GM12878 (cell line): ENCODE results near the gene RASAL2. TPM values are rescaled to one million over a fixed set of nuclear protein-coding genes. Genes with fewer than 3 reads are reported as not detected.

Source experiments
- ATAC-seq: fragments of 200-7000 bp; cut with Tn5 transposase; 3 replicates; pipeline ENCODE4 v1.9.1; 2020; ENCODE audit warnings: mild to moderate bottlenecking, moderate library complexity
- BruUV-seq: library from RNA; stranded (reverse); fragments of 400-500 nt; replicated peaks from 2 replicates; lab custom pipeline; 2021; lab: Mats Ljungman, UMichigan
- CTCF ChIA-PET: fragments of 300-600 bp; sonication (Branson Sonifier 250); formaldehyde crosslinking; extraction: SDS; loops from one replicate; lab custom pipeline; 2021; ENCODE audit warnings: inconsistent platforms; lab: Yijun Ruan, JAX
- POLR2A ChIA-PET: fragments of 350-600 bp; formaldehyde crosslinking; extraction: SDS; loops from one replicate; lab custom pipeline; 2021; ENCODE audit warnings: inconsistent platforms; lab: Charles Lee
- RAD21 ChIA-PET: fragments of 300-600 bp; sonication (Branson Sonifier 250); formaldehyde crosslinking; loops from one replicate; lab custom pipeline; 2023; ENCODE audit warnings: antibody characterized with exemption; ENCODE audit not compliant: unreplicated experiment; lab: Charles Lee
- SMC1A ChIA-PET: fragments of 300-600 bp; sonication (Branson Sonifier 250); formaldehyde crosslinking; loops from one replicate; lab custom pipeline; 2023; ENCODE audit not compliant: unreplicated experiment, uncharacterized antibody; lab: Charles Lee
- DNase-seq: peaks from one replicate; pipeline ENCODE4 v3.0.0-alpha.2; 2011; ENCODE audit warnings: low read depth, low spot score
- FAIRE-seq: peaks from 3 replicates; lab custom pipeline; 2011; peaks lifted over from hg19 to GRCh38; lab: Jason Lieb, UNC
- H2AFZ ChIP-seq: 2 replicates; pipeline ENCODE4 v1.6.0; 2011; ENCODE audit warnings: low read depth, low read length, control low read depth; ENCODE audit not compliant: control insufficient read depth
- H3K27ac ChIP-seq: 2 replicates; pipeline ENCODE4 v1.5.1; 2011; ENCODE audit warnings: control low read depth; ENCODE audit not compliant: control insufficient read depth, insufficient read depth
- H3K27me3 ChIP-seq, 2 experiments: replicated peaks in 1 of 2; 2 replicates each; pipeline versions ENCODE4 v1.6.0 to v1.6.1; 2011; ENCODE audit warnings: low read length in 1 of 2; ENCODE audit not compliant: control insufficient read depth in 2 of 2, insufficient read depth in 2 of 2
- H3K36me3 ChIP-seq, 2 experiments: 2 replicates each; pipeline ENCODE4 v1.5.1; 2011; ENCODE audit warnings: low read length in 1 of 2; ENCODE audit not compliant: control insufficient read depth in 2 of 2, insufficient read depth in 2 of 2
- H3K4me1 ChIP-seq: 2 replicates; pipeline ENCODE4 v1.6.1; 2011; ENCODE audit warnings: mild to moderate bottlenecking, low read length, moderate library complexity, mixed read lengths; ENCODE audit not compliant: control insufficient read depth, insufficient read depth
- H3K4me2 ChIP-seq: 2 replicates; pipeline ENCODE4 v1.6.0; 2011; ENCODE audit warnings: control low read depth; ENCODE audit not compliant: control insufficient read depth, insufficient read depth
- H3K4me3 ChIP-seq: fragments of 200-600 bp; sonication (generic); 2 replicates; pipeline ENCODE4 v1.5.1; 2016
- H3K79me2 ChIP-seq: 2 replicates; pipeline ENCODE4 v1.6.0; 2011; ENCODE audit warnings: low read length; ENCODE audit not compliant: control insufficient read depth, insufficient read depth
- H3K9ac ChIP-seq: 2 replicates; pipeline ENCODE4 v1.8.0; 2011; ENCODE audit warnings: low read length, control low read depth, mixed read lengths; ENCODE audit not compliant: control insufficient read depth, insufficient read depth
- H3K9me3 ChIP-seq: replicated peaks from 3 replicates; pipeline ENCODE4 v1.5.1; 2011; ENCODE audit warnings: mild to moderate bottlenecking, low read length; ENCODE audit not compliant: control insufficient read depth, insufficient read depth
- H4K20me1 ChIP-seq: 2 replicates; pipeline ENCODE4 v1.6.0; 2011; ENCODE audit not compliant: control insufficient read depth, insufficient read depth
- MTA3 ChIP-seq: IDR thresholded peaks from 2 replicates; pipeline ENCODE4 v1.6.1; 2012; ENCODE audit warnings: low read length, inconsistent platforms, borderline replicate concordance
- NR2C1 ChIP-seq: fragments of 450-650 bp; IDR thresholded peaks from 2 replicates; pipeline ENCODE4 v1.6.1; 2017; ENCODE audit warnings: antibody characterized with exemption, mild to moderate bottlenecking, moderate library complexity
- NRF1 ChIP-seq: conservative IDR thresholded peaks from 2 replicates; pipeline ENCODE4 v1.6.1; 2011; ENCODE audit warnings: mild to moderate bottlenecking, low read depth, low read length, improper control_type of control experiment
- POU2F2 ChIP-seq: IDR thresholded peaks from 3 replicates; pipeline ENCODE4 v1.6.1; 2011; ENCODE audit warnings: low read depth, mild to moderate bottlenecking, low read length, borderline replicate concordance
- SMC3 ChIP-seq: IDR thresholded peaks from 2 replicates; pipeline ENCODE4 v1.6.1; 2011; ENCODE audit warnings: low read length, improper control_type of control experiment, borderline replicate concordance
- SUZ12 ChIP-seq: fragments of 200-600 bp; sonication (generic); IDR thresholded peaks from one replicate; pipeline ENCODE4 v1.6.1; 2018; ENCODE audit warnings: antibody characterized with exemption, mild to moderate bottlenecking; ENCODE audit not compliant: unreplicated experiment
- ZBTB4 ChIP-seq: fragments of 450-650 bp; formaldehyde crosslinking; IDR thresholded peaks from 2 replicates; pipeline ENCODE4 v1.4.0; 2022; ENCODE audit warnings: mild to moderate bottlenecking, moderate library complexity
- WGBS: methylation state at CpG from one replicate; pipeline ENCODE4 v1.1.6; 2016; ENCODE audit warnings: low lambda C conversion rate; ENCODE audit not compliant: insufficient replicate concordance, insufficient coverage; ENCODE audit errors: missing lambda C conversion rate; 5-methylcytosine and 5-hydroxymethylcytosine counted together
- in situ Hi-C: fragments of 300-500 bp; cut with MboI; formaldehyde crosslinking; loops from 9 replicates; pipeline ENCODE4 v1.14.3; 2018; ENCODE audit warnings: mixed read lengths
- intact Hi-C: fragments of 100-400 bp; cut with micrococcal nuclease; formaldehyde crosslinking; loops from one replicate; pipeline ENCODE4 v1.14.2; 2022; ENCODE audit not compliant: unreplicated experiment
- polyA plus RNA-seq, 11 experiments: library from polyadenylated mRNA; depleted of rRNA in 4 of 11; unstranded in 6 of 11; stranded (reverse) in 5 of 11; fragments of >200 nt; fragmentation: Nextera tagmentation in 4 of 11; fragmentation: Illumina TruSeq in 1 of 11; extraction: Ambion mirVana in 4 of 11; extraction: Trizol in 1 of 11; gene quantifications; 1 replicate in 1 of 11; 2 replicates in 10 of 11; pipeline versions ENCODE4 v1.2.1 to v1.2.3, GENCODE V29; 2011 to 2016; ENCODE audit warnings: inconsistent platforms in 2 of 11, missing spikeins in 2 of 11, low read depth in 1 of 11
- total RNA-seq, 4 experiments: library from RNA; depleted of rRNA in 3 of 4; stranded (reverse); fragments of >200 nt in 3 of 4; fragmentation: Illumina TruSeq in 1 of 4; extraction: Trizol in 1 of 4; gene quantifications; 2 replicates each; pipeline versions ENCODE4 v1.2.1 to v1.2.3, GENCODE V29; 2013 to 2021
- TF ChIP-seq, protein P1 (sequence below): fragments of 450-650 bp; formaldehyde crosslinking; IDR thresholded peaks from 2 replicates; pipeline ENCODE4 v1.5.0; 2022; ENCODE audit warnings: mild to moderate bottlenecking, missing genetic modification characterization
- TF ChIP-seq, protein P2 (sequence below): fragments of 450-650 bp; IDR thresholded peaks from 2 replicates; pipeline ENCODE4 v1.6.1; 2017; ENCODE audit warnings: mild to moderate bottlenecking, moderate library complexity

Gene RASAL2
- total and polyA plus RNA-seq, 10 of the 15 experiments (the other 5 are each of a cell fraction or from before 2014, with no cell fraction given), result 0.02 to 6.9 (median 0.17) TPM; not detected in 1

GRCh38 chr1:178218550-178218949, 124.6 kb downstream of the RASAL2 start:
- 61% methylated on average over 6 of the region's 6 CpGs for WGBS
- DNase-seq (no peak), FAIRE-seq (no peak), ATAC-seq (no peak)
- Histone ChIP-seq H3K4me1 (no peaks in the 10 kb centered on the region), H3K27me3 (no peaks in the 10 kb centered on the region), H3K9ac (no peak overlapping the region), H3K79me2 (no peaks in the 10 kb centered on the region), H3K9me3 (no peaks in the 10 kb centered on the region), H3K36me3 (no peaks in the 10 kb centered on the region), H3K4me2 (no peak overlapping the region), H2AFZ (no peak overlapping the region), H4K20me1 (no peaks in the 10 kb centered on the region), H3K27ac (no peak overlapping the region), H3K4me3 (no peak overlapping the region)
- BruUV-seq, result no TSS peak
- RAD21 ChIA-PET, result no interaction called here
- SMC1A ChIA-PET, result interaction anchor here (0.9 to 1.2 kb wide), 2 partner anchors 17 to 18 kb away, joined by 3 read pairs; no protein-coding TSS in a partner anchor
- POLR2A ChIA-PET, result no interaction called here
- in situ Hi-C loops, result no loop called here
- intact Hi-C loops, result no loop called here
- CTCF ChIA-PET, result interaction anchor here (0.9 to 1.6 kb wide), 2 partner anchors 11 to 81 kb away, joined by 3 to 9 read pairs; no protein-coding TSS in a partner anchor
- TF ChIP-seq SUZ12 (no peak), SMC3 (no peak), MTA3 (no peak), POU2F2 (no peak), NRF1 (no peak), ZBTB4 (CRISPR knock-in tag) (no peak), NR2C1 (no peak)
- TF ChIP-seq, protein P1, sequence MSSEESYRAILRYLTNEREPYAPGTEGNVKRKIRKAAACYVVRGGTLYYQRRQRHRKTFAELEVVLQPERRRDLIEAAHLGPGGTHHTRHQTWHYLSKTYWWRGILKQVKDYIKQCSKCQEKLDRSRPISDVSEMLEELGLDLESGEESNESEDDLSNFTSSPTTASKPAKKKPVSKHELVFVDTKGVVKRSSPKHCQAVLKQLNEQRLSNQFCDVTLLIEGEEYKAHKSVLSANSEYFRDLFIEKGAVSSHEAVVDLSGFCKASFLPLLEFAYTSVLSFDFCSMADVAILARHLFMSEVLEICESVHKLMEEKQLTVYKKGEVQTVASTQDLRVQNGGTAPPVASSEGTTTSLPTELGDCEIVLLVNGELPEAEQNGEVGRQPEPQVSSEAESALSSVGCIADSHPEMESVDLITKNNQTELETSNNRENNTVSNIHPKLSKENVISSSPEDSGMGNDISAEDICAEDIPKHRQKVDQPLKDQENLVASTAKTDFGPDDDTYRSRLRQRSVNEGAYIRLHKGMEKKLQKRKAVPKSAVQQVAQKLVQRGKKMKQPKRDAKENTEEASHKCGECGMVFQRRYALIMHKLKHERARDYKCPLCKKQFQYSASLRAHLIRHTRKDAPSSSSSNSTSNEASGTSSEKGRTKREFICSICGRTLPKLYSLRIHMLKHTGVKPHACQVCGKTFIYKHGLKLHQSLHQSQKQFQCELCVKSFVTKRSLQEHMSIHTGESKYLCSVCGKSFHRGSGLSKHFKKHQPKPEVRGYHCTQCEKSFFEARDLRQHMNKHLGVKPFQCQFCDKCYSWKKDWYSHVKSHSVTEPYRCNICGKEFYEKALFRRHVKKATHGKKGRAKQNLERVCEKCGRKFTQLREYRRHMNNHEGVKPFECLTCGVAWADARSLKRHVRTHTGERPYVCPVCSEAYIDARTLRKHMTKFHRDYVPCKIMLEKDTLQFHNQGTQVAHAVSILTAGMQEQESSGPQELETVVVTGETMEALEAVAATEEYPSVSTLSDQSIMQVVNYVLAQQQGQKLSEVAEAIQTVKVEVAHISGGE (CRISPR knock-in tag), result no peak
- TF ChIP-seq, protein P2, sequence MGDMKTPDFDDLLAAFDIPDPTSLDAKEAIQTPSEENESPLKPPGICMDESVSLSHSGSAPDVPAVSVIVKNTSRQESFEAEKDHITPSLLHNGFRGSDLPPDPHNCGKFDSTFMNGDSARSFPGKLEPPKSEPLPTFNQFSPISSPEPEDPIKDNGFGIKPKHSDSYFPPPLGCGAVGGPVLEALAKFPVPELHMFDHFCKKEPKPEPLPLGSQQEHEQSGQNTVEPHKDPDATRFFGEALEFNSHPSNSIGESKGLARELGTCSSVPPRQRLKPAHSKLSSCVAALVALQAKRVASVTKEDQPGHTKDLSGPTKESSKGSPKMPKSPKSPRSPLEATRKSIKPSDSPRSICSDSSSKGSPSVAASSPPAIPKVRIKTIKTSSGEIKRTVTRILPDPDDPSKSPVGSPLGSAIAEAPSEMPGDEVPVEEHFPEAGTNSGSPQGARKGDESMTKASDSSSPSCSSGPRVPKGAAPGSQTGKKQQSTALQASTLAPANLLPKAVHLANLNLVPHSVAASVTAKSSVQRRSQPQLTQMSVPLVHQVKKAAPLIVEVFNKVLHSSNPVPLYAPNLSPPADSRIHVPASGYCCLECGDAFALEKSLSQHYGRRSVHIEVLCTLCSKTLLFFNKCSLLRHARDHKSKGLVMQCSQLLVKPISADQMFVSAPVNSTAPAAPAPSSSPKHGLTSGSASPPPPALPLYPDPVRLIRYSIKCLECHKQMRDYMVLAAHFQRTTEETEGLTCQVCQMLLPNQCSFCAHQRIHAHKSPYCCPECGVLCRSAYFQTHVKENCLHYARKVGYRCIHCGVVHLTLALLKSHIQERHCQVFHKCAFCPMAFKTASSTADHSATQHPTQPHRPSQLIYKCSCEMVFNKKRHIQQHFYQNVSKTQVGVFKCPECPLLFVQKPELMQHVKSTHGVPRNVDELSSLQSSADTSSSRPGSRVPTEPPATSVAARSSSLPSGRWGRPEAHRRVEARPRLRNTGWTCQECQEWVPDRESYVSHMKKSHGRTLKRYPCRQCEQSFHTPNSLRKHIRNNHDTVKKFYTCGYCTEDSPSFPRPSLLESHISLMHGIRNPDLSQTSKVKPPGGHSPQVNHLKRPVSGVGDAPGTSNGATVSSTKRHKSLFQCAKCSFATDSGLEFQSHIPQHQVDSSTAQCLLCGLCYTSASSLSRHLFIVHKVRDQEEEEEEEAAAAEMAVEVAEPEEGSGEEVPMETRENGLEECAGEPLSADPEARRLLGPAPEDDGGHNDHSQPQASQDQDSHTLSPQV, result no peak
